ENCODE results near the gene APBB1.
"Not testable (repeated sequence)": the region's sequence is repeated elsewhere in the genome, so short reads cannot be mapped to it uniquely, and the experiment has no call there.

The APBB1 gene

GRCh38 chr11:6404342-6405051 is 14.4 kb downstream of the APBB1 start:
- Mint-ChIP-seq H3K27ac (no peak overlapping the region), H3K27me3 (no peaks in the 10 kb centered on the region), H3K4me3 (no peak overlapping the region), H3K4me1 (ENCODE audit: low read depth) (peaks cover 77% of the 10 kb centered on the region), H3K36me3 (ENCODE audit: low read depth) (peaks cover 7% of the 10 kb centered on the region), H3K9me3 (no peaks in the 10 kb centered on the region)

- Mint-ChIP-seq H3K36me3 (ENCODE audit: low read depth) (peaks cover 14% of the 10 kb centered on the region), H3K4me3 (peak overlapping the region; percentile 38), H3K9me3 (no peaks in the 10 kb centered on the region), H3K4me1 (ENCODE audit: low read depth) (peaks cover 73% of the 10 kb centered on the region), H3K27me3 (no peaks in the 10 kb centered on the region), H3K27ac (peak overlapping the region; percentile 92)
Measured at GRCh38 chr11:6403539-6403938, 15.4 kb downstream of the APBB1 start.

- peaks cover 67% of the 10 kb centered on the region for H3K4me1 Mint-ChIP-seq (ENCODE audit: low read depth)
- H3K36me3 Mint-ChIP-seq (ENCODE audit: low read depth), result peaks cover 20% of the 10 kb centered on the region
- peak overlapping the region; percentile 83 for H3K4me3 Mint-ChIP-seq
- no peaks in the 10 kb centered on the region for H3K9me3 Mint-ChIP-seq
- H3K27me3 Mint-ChIP-seq, result no peaks in the 10 kb centered on the region
- peak overlapping the region; percentile 92 for H3K27ac Mint-ChIP-seq
Measured at GRCh38 chr11:6402561-6402981, 16.3 kb downstream of the APBB1 start.

GRCh38 chr11:6402061-6402470 is 16.8 kb downstream of the APBB1 start:
- Mint-ChIP-seq H3K36me3 (ENCODE audit: low read depth) (peaks cover 20% of the 10 kb centered on the region), H3K4me1 (ENCODE audit: low read depth) (peaks cover 62% of the 10 kb centered on the region), H3K27ac (peak overlapping the region; percentile 92), H3K9me3 (no peaks in the 10 kb centered on the region), H3K4me3 (peak overlapping the region; percentile 83), H3K27me3 (no peaks in the 10 kb centered on the region)

- Mint-ChIP-seq H3K4me1 (ENCODE audit: low read depth) (peaks cover 56% of the 10 kb centered on the region), H3K27me3 (no peaks in the 10 kb centered on the region), H3K4me3 (no peak overlapping the region), H3K27ac (no peak overlapping the region), H3K9me3 (no peaks in the 10 kb centered on the region), H3K36me3 (ENCODE audit: low read depth) (peaks cover 20% of the 10 kb centered on the region)
Measured at GRCh38 chr11:6401464-6401863, 17.4 kb downstream of the APBB1 start.

GRCh38 chr11:6400431-6401345 is 18.2 kb downstream of the APBB1 start:
- H3K4me1 Mint-ChIP-seq (ENCODE audit: low read depth), result peaks cover 49% of the 10 kb centered on the region
- H3K27me3 Mint-ChIP-seq, result no peaks in the 10 kb centered on the region
- no peak overlapping the region for H3K4me3 Mint-ChIP-seq
- H3K9me3 Mint-ChIP-seq, result no peaks in the 10 kb centered on the region
- H3K36me3 Mint-ChIP-seq (ENCODE audit: low read depth), result peaks cover 20% of the 10 kb centered on the region
- H3K27ac Mint-ChIP-seq, result no peak overlapping the region

GRCh38 chr11:6397636-6398035 is 21.3 kb downstream of the APBB1 start:
- Mint-ChIP-seq H3K4me3 (no peak overlapping the region), H3K9me3 (no peaks in the 10 kb centered on the region), H3K4me1 (ENCODE audit: low read depth) (peaks cover 28% of the 10 kb centered on the region), H3K27me3 (no peaks in the 10 kb centered on the region), H3K27ac (no peak overlapping the region), H3K36me3 (ENCODE audit: low read depth) (peaks cover 27% of the 10 kb centered on the region)

GRCh38 chr11:6397156-6397555 is 21.7 kb downstream of the APBB1 start:
- H3K27me3 Mint-ChIP-seq, result no peaks in the 10 kb centered on the region
- no peaks in the 10 kb centered on the region for H3K9me3 Mint-ChIP-seq
- no peak overlapping the region for H3K4me3 Mint-ChIP-seq
- H3K36me3 Mint-ChIP-seq (ENCODE audit: low read depth), result peaks cover 28% of the 10 kb centered on the region
- peaks cover 26% of the 10 kb centered on the region for H3K4me1 Mint-ChIP-seq (ENCODE audit: low read depth)
- no peak overlapping the region for H3K27ac Mint-ChIP-seq

GRCh38 chr11:6395470-6396060 is 23.3 kb downstream of the APBB1 start:
- Mint-ChIP-seq H3K4me3 (no peak overlapping the region), H3K36me3 (ENCODE audit: low read depth) (peaks cover 26% of the 10 kb centered on the region), H3K4me1 (ENCODE audit: low read depth) (peaks cover 26% of the 10 kb centered on the region), H3K9me3 (no peaks in the 10 kb centered on the region), H3K27me3 (no peaks in the 10 kb centered on the region), H3K27ac (no peak overlapping the region)

GRCh38 chr11:6393989-6394670 is 24.8 kb downstream of the APBB1 start:
- Mint-ChIP-seq H3K27me3 (no peaks in the 10 kb centered on the region), H3K4me3 (no peak overlapping the region), H3K9me3 (no peaks in the 10 kb centered on the region), H3K4me1 (ENCODE audit: low read depth) (peaks cover 35% of the 10 kb centered on the region), H3K36me3 (ENCODE audit: low read depth) (peaks cover 17% of the 10 kb centered on the region), H3K27ac (no peak overlapping the region)

GRCh38 chr11:6392251-6392650 is 26.6 kb downstream of the APBB1 start:
- not testable (repeated sequence) for H3K27ac Mint-ChIP-seq; H3K4me3 Mint-ChIP-seq; H3K27me3 Mint-ChIP-seq; H3K36me3 Mint-ChIP-seq (ENCODE audit: low read depth); H3K9me3 Mint-ChIP-seq
- H3K4me1 Mint-ChIP-seq (ENCODE audit: low read depth), result peaks cover 38% of the 10 kb centered on the region

- Mint-ChIP-seq H3K27me3 (no peaks in the 10 kb centered on the region), H3K27ac (peak overlapping the region; percentile 75), H3K4me1 (ENCODE audit: low read depth) (peaks cover 38% of the 10 kb centered on the region), H3K4me3 (peak overlapping the region; percentile 84), H3K36me3 (ENCODE audit: low read depth) (peaks cover 8% of the 10 kb centered on the region), H3K9me3 (no peaks in the 10 kb centered on the region)
Measured at GRCh38 chr11:6391537-6392134, 27.3 kb downstream of the APBB1 start.

- Mint-ChIP-seq H3K27ac (peak overlapping the region; percentile 75), H3K4me3 (peak overlapping the region; percentile 84), H3K36me3 (ENCODE audit: low read depth) (peaks cover 8% of the 10 kb centered on the region)
Measured at GRCh38 chr11:6390718-6391469, 28.0 kb downstream of the APBB1 start.

More at GRCh38 chr11:6390718-6391469, 28.0 kb downstream of the APBB1 start:
- Mint-ChIP-seq H3K9me3 (no peaks in the 10 kb centered on the region), H3K27me3 (no peaks in the 10 kb centered on the region), H3K4me1 (ENCODE audit: low read depth) (peaks cover 38% of the 10 kb centered on the region)
